ENCODE results near the gene CNTN4.

CNTN4 gene

DNA sequence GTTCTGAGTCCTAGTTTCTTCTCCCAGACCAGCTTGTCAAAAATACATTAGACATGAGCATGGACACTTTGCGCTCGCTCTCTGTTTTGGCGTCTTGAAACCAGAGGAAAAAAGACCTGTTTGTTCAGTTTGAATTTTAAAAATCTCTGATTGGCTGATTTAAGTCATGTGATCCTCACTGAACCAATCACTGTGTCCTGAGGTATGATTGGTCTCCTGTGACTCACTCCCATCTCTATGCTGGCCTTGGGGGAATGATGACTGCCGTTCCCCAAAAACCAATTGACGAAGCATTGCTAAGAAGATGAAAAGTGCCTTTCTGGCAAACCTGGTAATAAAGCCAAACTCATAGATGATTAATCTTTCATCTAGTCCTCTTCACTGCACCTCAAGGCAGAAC is 755.0 kb downstream of the CNTN4 start:
- DNase-seq (ENCODE audit: low read depth in 2 of 2): no peak

- no peak for DNase-seq (ENCODE audit: low read depth in 2 of 2)
Measured at GRCh38 chr3:2856138-2857133, 757.8 kb downstream of the CNTN4 start.

DNA sequence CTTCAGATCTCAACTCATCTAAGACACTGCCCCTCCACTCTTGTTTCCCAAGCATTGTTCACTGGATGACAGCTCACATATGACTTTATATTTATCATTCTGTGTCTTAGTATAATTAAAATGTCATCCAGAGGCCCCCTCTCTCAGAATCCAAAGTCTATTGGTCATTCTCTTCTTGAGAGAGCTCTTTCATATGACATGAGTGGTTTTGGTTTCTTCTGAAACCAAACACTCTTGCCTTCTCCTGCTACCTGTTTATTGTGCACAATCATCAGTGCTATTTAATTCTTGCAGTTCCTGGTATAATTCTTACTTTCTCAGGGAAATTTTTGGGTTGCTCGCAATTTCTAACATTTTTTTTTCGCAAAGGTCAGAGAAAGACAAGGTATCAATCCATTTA is 762.0 kb downstream of the CNTN4 start:
- DNase-seq (ENCODE audit: low read depth in 2 of 2): no peak

GRCh38 chr3:2861120-2861519 is 762.5 kb downstream of the CNTN4 start:
- no peak for DNase-seq (ENCODE audit: low read depth in 2 of 2)

DNA sequence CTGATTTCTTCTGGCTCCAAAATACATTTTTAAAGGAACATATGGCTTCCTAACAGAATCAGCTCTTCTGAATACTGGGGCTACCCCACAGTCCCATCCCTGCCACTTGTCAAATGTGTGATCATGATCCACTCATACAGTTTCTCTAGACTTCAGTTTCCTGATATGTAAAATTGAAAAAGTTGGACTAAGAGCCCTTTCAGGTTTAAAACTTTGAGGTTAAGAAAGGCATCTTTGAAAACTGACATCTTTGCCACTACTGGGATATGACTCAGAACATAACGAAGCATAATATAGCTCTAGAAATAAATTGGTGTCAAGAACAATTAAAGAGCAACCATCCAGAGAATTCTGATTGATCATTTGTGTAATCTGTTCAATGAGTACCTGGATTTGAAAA is 763.3 kb downstream of the CNTN4 start:
- DNase-seq (ENCODE audit: low read depth in 2 of 2): no peak

DNA sequence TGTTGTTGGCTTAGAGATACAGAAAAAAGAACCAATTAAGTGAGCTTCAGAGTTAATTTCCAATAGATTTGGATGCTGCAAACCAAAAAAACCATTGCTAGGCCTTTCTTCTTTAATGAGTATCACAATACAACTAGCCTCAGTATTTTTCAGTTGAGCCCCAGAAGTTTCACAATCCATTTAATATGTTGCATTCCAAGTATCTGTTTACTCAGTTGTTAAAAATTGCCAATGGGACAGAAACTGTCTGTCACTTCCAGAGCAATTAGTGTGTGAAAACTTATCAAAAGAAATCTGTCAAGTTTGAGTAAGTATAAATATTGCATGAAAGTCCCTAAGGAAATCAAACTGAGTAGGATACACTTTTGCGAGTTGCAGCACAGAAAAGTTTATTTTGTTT is 763.7 kb downstream of the CNTN4 start:
- DNase-seq (ENCODE audit: low read depth in 2 of 2): no peak

- no peak for DNase-seq (ENCODE audit: low read depth in 2 of 2)
Measured at GRCh38 chr3:2863127-2863526, 764.5 kb downstream of the CNTN4 start.

DNA sequence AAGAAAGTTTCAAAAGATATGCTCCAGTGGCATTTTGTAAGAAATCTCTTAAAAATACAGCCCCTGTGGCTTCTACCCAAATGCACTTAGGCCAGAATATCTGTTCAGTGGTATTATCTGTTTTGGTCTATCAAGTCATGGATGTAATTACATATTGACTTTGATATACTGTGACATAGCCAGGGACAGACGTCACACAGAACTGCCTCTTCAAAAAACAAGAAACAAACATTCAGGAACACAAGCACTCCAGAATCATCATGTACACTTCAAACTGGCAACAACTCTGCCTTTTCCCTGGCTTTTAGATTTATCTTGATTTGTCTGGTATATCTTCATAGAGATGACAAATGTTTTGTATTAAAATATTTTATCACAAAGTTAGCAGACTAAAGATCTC is 771.2 kb downstream of the CNTN4 start:
- no peak for DNase-seq (ENCODE audit: low read depth in 2 of 2)

- DNase-seq (ENCODE audit: low read depth in 2 of 2): no peak
Measured at GRCh38 chr3:2870724-2871333, 772.2 kb downstream of the CNTN4 start.

GRCh38 chr3:2872884-2873283 is 774.2 kb downstream of the CNTN4 start:
- no peak for DNase-seq (ENCODE audit: low read depth in 2 of 2)

DNA sequence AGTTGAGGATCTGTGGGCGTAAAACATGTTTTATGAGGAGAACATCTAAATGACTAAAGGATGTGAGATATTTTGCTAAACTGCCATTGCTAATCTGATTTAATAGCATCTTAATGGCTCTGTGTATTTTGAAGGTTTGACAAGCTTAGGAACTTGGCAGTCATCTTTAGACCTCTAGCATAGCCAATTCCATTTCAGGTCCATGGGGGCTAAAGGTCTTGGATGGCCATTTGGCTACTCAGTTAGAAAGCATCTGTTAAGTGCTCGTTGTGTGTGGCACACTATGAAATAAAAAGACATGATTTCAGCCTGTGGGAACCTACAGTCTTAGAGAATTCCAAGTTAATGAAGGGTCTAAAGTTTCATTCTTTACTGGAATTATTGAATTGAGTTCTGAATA is 775.3 kb downstream of the CNTN4 start:
- DNase-seq (ENCODE audit: low read depth in 2 of 2): no peak

DNA sequence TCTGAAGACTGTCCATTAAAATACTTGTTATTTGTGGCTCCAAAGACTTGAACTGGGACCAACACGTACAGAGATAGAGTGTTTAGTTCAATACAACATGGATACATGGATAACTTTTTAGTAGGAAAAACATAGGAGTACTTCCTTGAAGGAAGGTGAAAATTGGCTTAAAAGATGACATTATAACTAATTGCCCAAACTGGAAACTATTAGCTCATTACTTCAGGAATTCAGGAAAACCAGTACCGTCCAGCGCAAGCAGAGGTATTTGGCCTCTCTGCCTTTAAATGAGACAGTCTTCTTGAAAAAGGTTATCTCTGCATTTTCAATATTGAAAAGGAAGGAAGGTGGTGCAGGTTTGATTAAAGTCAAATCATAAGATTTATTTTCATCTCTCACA is 777.0 kb downstream of the CNTN4 start:
- DNase-seq (ENCODE audit: low read depth in 2 of 2): no peak

DNA sequence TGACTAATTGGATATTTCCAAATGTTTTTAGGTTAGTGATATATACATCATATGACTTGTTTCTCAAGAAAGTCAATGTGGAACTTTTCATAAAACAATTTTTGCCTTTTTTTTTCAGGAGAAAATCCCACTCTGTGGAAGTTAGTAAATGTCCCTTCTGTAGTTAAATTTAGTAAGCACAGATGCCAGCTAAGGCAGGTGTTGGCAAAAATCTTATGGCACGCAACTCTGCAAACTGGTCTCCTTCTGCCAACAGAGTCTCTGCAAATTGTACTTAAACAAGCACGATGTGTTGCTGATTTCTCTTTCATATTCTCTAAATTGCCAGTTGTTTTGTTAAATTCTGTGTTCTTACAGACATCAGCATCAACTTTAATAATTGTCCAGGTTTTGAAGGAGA is 777.7 kb downstream of the CNTN4 start:
- DNase-seq (ENCODE audit: low read depth in 2 of 2): no peak

DNA sequence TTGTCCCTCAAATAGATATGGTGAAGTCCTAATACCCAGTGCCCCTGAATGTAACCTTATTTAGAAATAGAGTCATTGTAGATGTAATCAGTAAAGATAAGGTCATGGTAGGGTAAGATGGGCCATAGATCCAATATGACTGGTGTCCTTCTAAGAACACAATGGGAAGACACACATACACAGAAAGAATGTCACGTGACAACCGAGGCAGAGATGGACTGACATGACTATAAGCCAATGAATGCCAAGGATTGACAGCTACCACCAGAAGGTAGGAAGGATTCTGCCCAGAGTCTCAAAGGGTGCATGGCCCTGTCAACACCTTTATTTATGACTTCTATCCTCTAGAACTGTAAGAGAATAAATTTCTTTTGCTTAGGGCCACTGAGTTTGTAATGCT is 780.4 kb downstream of the CNTN4 start:
- no peak for DNase-seq (ENCODE audit: low read depth in 2 of 2)

DNA sequence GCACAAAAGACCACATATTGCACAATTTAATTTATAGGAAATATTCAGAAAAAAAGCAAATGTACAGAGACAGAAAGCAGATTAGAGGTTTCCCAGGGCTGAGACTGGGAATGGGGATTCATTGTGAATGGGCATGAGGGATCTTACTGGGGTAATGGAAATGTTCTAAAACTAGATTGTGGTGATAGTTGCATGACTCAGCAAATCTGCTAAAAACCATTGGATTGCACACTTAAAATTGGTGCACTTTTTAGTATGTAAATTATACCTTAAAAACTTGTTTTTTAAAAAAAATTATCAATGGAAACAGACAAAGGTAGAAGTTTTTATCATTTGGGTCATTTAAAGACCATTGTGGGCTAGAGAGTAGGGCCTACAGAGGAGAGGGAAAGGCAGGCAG is 780.9 kb downstream of the CNTN4 start:
- no peak for DNase-seq (ENCODE audit: low read depth in 2 of 2)

DNA sequence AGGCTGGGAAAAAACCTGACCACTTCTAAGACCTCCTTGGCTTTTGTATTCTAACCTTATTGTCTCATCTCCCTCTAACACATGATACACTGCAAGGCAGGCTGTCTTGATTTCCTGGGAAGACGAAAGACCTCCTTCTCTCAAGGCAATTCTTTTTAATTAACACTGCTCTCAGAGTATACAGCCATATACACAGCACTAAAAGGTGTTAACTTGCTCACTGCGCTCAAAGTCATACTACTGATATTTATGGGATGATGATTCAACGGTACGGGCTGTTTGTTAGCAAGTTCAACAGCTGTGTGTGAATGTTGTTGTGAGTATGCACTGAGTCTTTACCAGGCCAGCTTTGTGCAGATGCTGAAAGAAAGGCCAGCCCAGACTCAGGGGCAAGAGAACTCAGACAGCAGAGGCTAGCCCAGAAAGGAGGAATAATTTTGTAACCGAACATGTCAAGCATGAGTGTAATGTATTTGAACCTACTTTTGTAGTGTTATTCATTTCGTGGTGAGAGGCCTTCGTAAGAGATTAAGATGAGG is 781.6 kb downstream of the CNTN4 start:
- DNase-seq (ENCODE audit: low read depth in 2 of 2): no peak

DNA sequence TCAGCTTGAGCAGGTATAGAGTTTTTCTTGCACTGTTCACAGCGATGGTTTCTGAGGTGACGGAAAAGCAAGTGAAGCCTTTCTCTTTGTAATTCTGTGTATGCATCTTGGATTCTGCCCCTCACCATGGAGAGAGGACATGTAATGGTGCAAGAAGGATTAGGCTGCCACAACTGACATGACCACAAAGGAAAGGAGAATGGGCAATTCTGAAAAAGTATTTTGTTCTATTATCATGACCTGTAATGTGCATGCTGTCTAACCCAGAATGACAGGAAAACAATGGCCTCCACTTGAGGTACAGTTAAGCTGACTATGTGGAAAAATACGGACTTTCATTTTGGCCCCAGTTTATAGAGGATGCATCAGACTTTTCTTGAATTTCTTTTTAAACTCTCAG is 784.6 kb downstream of the CNTN4 start:
- no peak for DNase-seq (ENCODE audit: low read depth in 2 of 2)

DNA sequence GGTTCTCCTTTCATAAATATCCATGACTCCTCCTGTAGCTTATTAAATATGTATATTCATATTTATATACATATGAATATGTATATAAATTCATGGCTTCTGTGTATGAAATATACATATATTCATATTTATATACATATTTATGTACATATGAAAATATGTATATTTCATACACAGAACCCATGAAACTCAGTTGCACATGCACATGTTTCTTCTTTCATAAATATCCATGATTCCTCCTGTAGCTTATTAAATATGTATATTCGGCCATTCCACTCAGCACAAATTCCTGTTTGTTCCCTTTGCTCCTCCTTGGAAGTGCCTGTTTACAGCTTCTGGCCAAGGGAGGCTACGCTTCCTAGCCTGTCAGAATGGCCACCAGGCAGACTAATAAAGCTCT is 789.9 kb downstream of the CNTN4 start:
- DNase-seq (ENCODE audit: low read depth in 2 of 2): no peak

DNA sequence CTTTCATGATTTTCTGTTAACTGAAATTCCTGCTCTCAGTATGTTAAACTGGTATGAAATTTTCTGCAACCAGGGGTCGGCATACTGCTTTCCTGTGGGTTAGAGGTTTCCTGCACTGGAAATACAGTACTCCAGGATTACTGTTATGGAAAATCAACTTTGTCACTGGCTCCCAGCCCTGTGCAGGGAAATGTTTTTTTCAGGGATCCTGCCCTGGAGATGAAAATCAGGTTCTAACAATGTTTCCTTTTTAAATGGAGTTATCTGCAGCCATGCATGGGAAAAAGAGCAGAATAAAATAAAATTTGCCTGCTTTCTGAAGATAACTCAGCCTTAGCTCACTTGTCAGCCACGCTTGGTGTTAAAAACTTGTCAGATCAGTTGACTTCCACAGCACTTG is 791.1 kb downstream of the CNTN4 start:
- DNase-seq (ENCODE audit: low read depth in 2 of 2): no peak

DNA sequence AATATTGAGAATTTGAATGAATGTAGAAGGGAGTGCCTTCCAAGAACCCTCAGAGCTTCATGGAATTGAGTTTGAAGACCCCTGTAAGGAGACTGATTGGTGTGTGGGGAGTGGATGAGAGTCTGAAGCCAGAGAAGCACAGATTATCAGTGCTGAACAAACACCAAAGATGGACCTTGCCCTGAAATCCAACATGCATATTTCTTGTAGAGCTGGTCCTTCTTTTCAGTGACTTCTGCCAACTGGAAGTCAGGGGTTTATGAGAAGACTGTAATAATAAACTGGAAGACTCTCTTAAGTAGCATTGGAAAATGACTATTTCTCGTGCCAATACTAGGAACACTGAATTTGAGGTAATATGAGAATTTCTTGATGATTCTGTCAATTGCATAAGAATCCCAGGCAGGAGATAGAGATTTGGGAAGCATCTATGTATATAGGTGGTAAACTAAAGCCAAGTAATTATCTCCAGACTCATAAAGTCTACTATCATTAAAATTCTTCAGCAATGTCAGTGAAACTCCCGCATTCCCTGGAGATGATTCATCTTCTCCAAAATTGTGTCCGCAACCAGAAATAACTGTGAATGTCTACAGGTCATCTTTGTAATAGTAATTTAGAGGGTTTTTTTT is 797.8 kb downstream of the CNTN4 start:
- DNase-seq (ENCODE audit: low read depth in 2 of 2): no peak

- no peak for DNase-seq (ENCODE audit: low read depth in 2 of 2)
Measured at GRCh38 chr3:2897821-2898220, 799.2 kb downstream of the CNTN4 start.

GRCh38 chr3:2898591-2899353 is 800.1 kb downstream of the CNTN4 start:
- no peak for DNase-seq (ENCODE audit: low read depth in 2 of 2)
